ENCODE results near the gene PXT1. TPM values are rescaled to one million over a fixed set of nuclear protein-coding genes. Genes with fewer than 3 reads are reported as not detected.

The PXT1 gene
- total RNA-seq, 2 experiments from 2014 or later, result 0.15 to 0.29 TPM

DNA sequence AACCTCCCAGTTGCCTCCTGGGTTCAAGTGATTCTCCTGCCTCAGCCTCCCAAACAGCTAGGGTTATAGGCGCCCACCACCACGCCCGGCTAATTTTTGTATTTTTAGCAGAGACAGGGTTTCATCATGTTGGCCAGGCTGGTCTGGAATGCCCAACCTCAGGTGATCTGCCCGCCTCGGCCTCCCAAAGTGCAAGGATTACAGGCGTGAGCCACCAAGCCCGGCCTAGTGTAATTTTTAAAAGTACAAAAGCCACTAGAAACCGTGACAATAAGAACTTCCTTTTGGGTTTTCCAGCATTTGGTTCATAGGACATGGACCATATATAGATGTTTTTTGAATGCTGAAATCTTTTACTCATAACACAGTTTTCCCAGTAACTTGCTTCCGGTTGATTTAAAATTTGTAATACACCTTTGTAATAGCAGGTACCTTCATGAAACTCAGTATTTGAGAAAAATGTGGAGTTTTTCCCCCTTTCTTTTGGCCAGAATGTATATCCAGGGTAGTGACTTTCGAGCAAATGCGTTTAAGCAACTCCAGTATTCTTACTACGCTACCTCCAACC is 467 bp downstream of the PXT1 start:
- H3K4me1 Mint-ChIP-seq (ENCODE audit: low read depth), result peaks cover 41% of the 10 kb centered on the region
- peaks cover 5% of the 10 kb centered on the region for H3K36me3 Mint-ChIP-seq (ENCODE audit: low read depth)
- H3K27ac Mint-ChIP-seq, result peak overlapping the region; percentile 98
- intact Hi-C loops (cut with micrococcal nuclease), result loop anchor here (1.0 to 5.0 kb wide), 5 partner anchors 105 to 725 kb away; partner anchors contain the start of genes MAPK13, MAPK14, SRSF3 and STK38
- H3K4me3 Mint-ChIP-seq, result peak overlapping the region; percentile 87
- no peak for DNase-seq
- CTCF ChIA-PET, result interaction anchor here (1.1 kb wide), 1 partner anchor 9 kb away, joined by 6 read pairs; no protein-coding TSS in a partner anchor
- H3K27me3 Mint-ChIP-seq (ENCODE audit: low read depth), result no peaks in the 10 kb centered on the region
- no peaks in the 10 kb centered on the region for H3K9me3 Mint-ChIP-seq

GRCh38 chr6:36441307-36441894 is 1.3 kb downstream of the PXT1 start:
- Mint-ChIP-seq H3K36me3 (ENCODE audit: low read depth) (peaks cover 5% of the 10 kb centered on the region), H3K27me3 (ENCODE audit: low read depth) (no peaks in the 10 kb centered on the region), H3K4me3 (peak overlapping the region; percentile 57), H3K27ac (peak overlapping the region; percentile 98), H3K9me3 (no peaks in the 10 kb centered on the region), H3K4me1 (ENCODE audit: low read depth) (peaks cover 38% of the 10 kb centered on the region)
- CTCF ChIA-PET, result interaction anchor here (0.9 to 1.1 kb wide), 2 partner anchors 9 to 12 kb away, joined by 3 to 6 read pairs; no protein-coding TSS in a partner anchor
- intact Hi-C loops (cut with micrococcal nuclease), result loop anchor here (1.0 to 5.0 kb wide), 7 partner anchors 18 to 724 kb away; partner anchors contain the start of genes MAPK13 and MAPK14
- DNase-seq, result peak; percentile 96

GRCh38 chr6:36436466-36436865 is 6.2 kb downstream of the PXT1 start:
- Mint-ChIP-seq H3K4me1 (ENCODE audit: low read depth) (peaks cover 16% of the 10 kb centered on the region), H3K27me3 (ENCODE audit: low read depth) (no peaks in the 10 kb centered on the region), H3K27ac (no peak overlapping the region), H3K9me3 (no peaks in the 10 kb centered on the region), H3K36me3 (ENCODE audit: low read depth) (no peaks in the 10 kb centered on the region), H3K4me3 (no peak overlapping the region)
- intact Hi-C loops (cut with micrococcal nuclease), result no loop called here
- CTCF ChIA-PET, result no interaction called here
- no peak for DNase-seq

DNA sequence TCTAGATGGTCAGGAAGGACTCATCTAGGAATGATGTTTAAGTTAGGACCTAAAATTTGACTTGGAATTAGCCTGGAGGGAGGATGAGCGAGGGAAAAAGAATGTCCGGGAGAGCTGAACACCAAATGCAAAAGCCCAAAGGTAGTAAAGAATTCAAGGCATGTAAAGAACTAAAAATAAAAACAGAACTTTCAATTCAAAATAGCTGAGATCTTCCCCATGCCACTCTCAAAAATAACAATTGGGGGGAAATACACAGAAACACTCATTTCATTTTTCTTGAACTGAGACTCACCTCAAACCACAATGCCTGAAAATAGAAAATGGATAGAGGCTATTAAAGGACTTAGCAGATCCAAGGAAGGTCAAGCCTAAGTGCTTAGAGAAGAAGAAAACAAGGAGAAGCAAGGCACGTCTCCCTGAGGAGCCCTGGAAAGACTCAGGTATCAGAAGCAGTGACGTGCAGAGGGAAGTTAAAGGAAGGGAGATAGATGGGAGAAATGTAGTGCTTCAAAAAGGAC is 10.4 kb downstream of the PXT1 start:
- H3K27ac Mint-ChIP-seq, result no peak overlapping the region
- CTCF ChIA-PET, result no interaction called here
- DNase-seq, result no peak

GRCh38 chr6:36431197-36431596 is 11.5 kb downstream of the PXT1 start:
- intact Hi-C loops (cut with micrococcal nuclease), result no loop called here
- Mint-ChIP-seq H3K27ac (no peak overlapping the region), H3K4me3 (no peak overlapping the region), H3K4me1 (ENCODE audit: low read depth) (peaks cover 5% of the 10 kb centered on the region), H3K9me3 (no peaks in the 10 kb centered on the region), H3K36me3 (ENCODE audit: low read depth) (no peaks in the 10 kb centered on the region), H3K27me3 (ENCODE audit: low read depth) (no peaks in the 10 kb centered on the region)
- no peak for DNase-seq
- CTCF ChIA-PET, result no interaction called here

More for the DNA sequence above, 10.4 kb downstream of the PXT1 start:
- H3K36me3 Mint-ChIP-seq (ENCODE audit: low read depth), result no peaks in the 10 kb centered on the region
- intact Hi-C loops (cut with micrococcal nuclease), result no loop called here
- H3K9me3 Mint-ChIP-seq, result no peaks in the 10 kb centered on the region
- H3K27me3 Mint-ChIP-seq (ENCODE audit: low read depth), result no peaks in the 10 kb centered on the region
- H3K4me1 Mint-ChIP-seq (ENCODE audit: low read depth), result peaks cover 7% of the 10 kb centered on the region
- H3K4me3 Mint-ChIP-seq, result no peak overlapping the region

DNA sequence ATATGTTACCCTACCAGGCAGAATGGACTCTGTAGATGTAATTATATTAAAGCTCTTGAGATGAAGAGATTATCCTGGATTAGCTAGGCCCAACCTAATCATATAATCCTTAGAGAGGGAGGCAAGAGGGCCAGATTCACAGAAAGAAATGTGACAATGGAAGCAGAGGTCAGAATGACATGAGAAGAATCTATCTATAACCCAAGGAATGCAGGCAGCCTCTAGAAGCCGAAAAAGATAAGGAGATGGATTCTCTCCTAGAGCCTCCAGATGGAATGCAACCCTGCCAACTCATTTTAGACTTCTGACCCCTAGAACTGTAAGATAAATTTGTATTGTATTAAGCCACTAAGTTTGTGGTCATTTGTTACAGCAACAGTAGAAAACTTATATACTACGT is 12.3 kb downstream of the PXT1 start:
- Mint-ChIP-seq H3K4me1 (ENCODE audit: low read depth) (peaks cover 4% of the 10 kb centered on the region), H3K4me3 (no peak overlapping the region), H3K36me3 (ENCODE audit: low read depth) (no peaks in the 10 kb centered on the region), H3K27ac (no peak overlapping the region), H3K9me3 (no peaks in the 10 kb centered on the region), H3K27me3 (ENCODE audit: low read depth) (no peaks in the 10 kb centered on the region)
- DNase-seq, result no peak
- intact Hi-C loops (cut with micrococcal nuclease), result no loop called here
- CTCF ChIA-PET, result interaction anchor here (0.8 kb wide), 1 partner anchor 11 kb away, joined by 3 read pairs; no protein-coding TSS in a partner anchor

- Mint-ChIP-seq H3K4me3 (no peak overlapping the region), H3K27me3 (ENCODE audit: low read depth) (no peaks in the 10 kb centered on the region), H3K9me3 (no peaks in the 10 kb centered on the region), H3K27ac (no peak overlapping the region), H3K4me1 (ENCODE audit: low read depth) (peaks cover 7% of the 10 kb centered on the region), H3K36me3 (ENCODE audit: low read depth) (no peaks in the 10 kb centered on the region)
- no peak for DNase-seq
- intact Hi-C loops (cut with micrococcal nuclease), result no loop called here
- CTCF ChIA-PET, result no interaction called here
Observed at GRCh38 chr6:36428911-36429310, 13.7 kb downstream of the PXT1 start.

- Mint-ChIP-seq H3K36me3 (ENCODE audit: low read depth) (no peaks in the 10 kb centered on the region), H3K4me1 (ENCODE audit: low read depth) (peaks cover 15% of the 10 kb centered on the region), H3K4me3 (no peak overlapping the region), H3K27ac (no peak overlapping the region), H3K9me3 (no peaks in the 10 kb centered on the region), H3K27me3 (ENCODE audit: low read depth) (no peaks in the 10 kb centered on the region)
- intact Hi-C loops (cut with micrococcal nuclease), result no loop called here
- CTCF ChIA-PET, result no interaction called here
- DNase-seq, result no peak
Observed at GRCh38 chr6:36426622-36427021, 16.0 kb downstream of the PXT1 start.

- H3K4me1 Mint-ChIP-seq (ENCODE audit: low read depth), result peaks cover 15% of the 10 kb centered on the region
- H3K36me3 Mint-ChIP-seq (ENCODE audit: low read depth), result no peaks in the 10 kb centered on the region
- CTCF ChIA-PET, result interaction anchor here (0.6 to 1.5 kb wide), 9 partner anchors 12 to 337 kb away, joined by 3 to 7 read pairs (median 3); partner anchors contain the start of gene KCTD20
- H3K9me3 Mint-ChIP-seq, result no peaks in the 10 kb centered on the region
- H3K27me3 Mint-ChIP-seq (ENCODE audit: low read depth), result no peaks in the 10 kb centered on the region
- peak overlapping the region; percentile 95 for H3K27ac Mint-ChIP-seq
- intact Hi-C loops (cut with micrococcal nuclease), result loop anchor here (1.0 kb wide), 6 partner anchors 18 to 336 kb away; partner anchors contain the start of genes SRSF3 and STK38
- peak overlapping the region; percentile 89 for H3K4me3 Mint-ChIP-seq
- DNase-seq, result peak; percentile 99
Observed at GRCh38 chr6:36423101-36423824, 19.4 kb downstream of the PXT1 start.

DNA sequence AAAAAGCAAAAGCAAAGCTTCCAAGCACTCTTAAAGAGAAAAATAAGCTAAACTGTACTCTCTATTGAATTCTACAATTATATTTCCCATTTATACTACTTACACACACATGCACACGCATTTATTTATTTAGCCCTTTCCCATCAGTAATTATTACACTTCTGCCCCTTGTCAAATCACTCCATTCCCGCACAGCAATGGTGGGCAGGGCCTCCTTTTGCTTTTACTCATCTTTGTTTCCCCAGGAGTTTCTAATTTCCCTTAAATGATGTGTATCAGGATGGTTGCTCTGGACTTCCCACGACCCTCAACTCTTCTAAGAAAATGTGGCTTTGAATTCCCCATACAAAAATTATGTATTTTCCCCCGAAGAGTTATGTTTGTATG is 19.9 kb downstream of the PXT1 start:
- Mint-ChIP-seq H3K27ac (peak overlapping the region; percentile 95), H3K9me3 (no peaks in the 10 kb centered on the region), H3K4me3 (peak overlapping the region; percentile 89), H3K36me3 (ENCODE audit: low read depth) (no peaks in the 10 kb centered on the region), H3K4me1 (ENCODE audit: low read depth) (peaks cover 15% of the 10 kb centered on the region), H3K27me3 (ENCODE audit: low read depth) (no peaks in the 10 kb centered on the region)
- DNase-seq, result no peak
- intact Hi-C loops (cut with micrococcal nuclease), result loop anchor here (1.0 kb wide), 6 partner anchors 19 to 337 kb away; partner anchors contain the start of genes SRSF3 and STK38
- CTCF ChIA-PET, result interaction anchor here (0.7 to 1.5 kb wide), 5 partner anchors 13 to 337 kb away, joined by 3 to 7 read pairs (median 4); partner anchors contain the start of gene KCTD20

- DNase-seq, result no peak
- Mint-ChIP-seq H3K27ac (no peak overlapping the region), H3K4me3 (no peak overlapping the region), H3K27me3 (ENCODE audit: low read depth) (no peaks in the 10 kb centered on the region), H3K4me1 (ENCODE audit: low read depth) (peaks cover 15% of the 10 kb centered on the region), H3K9me3 (no peaks in the 10 kb centered on the region), H3K36me3 (ENCODE audit: low read depth) (no peaks in the 10 kb centered on the region)
- CTCF ChIA-PET, result interaction anchor here (1.1 kb wide), 1 partner anchor 93 kb away, joined by 7 read pairs; no protein-coding TSS in a partner anchor
- intact Hi-C loops (cut with micrococcal nuclease), result no loop called here
Observed at GRCh38 chr6:36419310-36419709, 23.3 kb downstream of the PXT1 start.

- DNase-seq, result no peak
- intact Hi-C loops (cut with micrococcal nuclease), result no loop called here
- peaks cover 9% of the 10 kb centered on the region for H3K4me1 Mint-ChIP-seq (ENCODE audit: low read depth)
- CTCF ChIA-PET, result interaction anchor here (1.1 kb wide), 1 partner anchor 94 kb away, joined by 7 read pairs; no protein-coding TSS in a partner anchor
- H3K4me3 Mint-ChIP-seq, result no peak overlapping the region
- H3K27me3 Mint-ChIP-seq (ENCODE audit: low read depth), result no peaks in the 10 kb centered on the region
- H3K9me3 Mint-ChIP-seq, result no peaks in the 10 kb centered on the region
- no peak overlapping the region for H3K27ac Mint-ChIP-seq
- no peaks in the 10 kb centered on the region for H3K36me3 Mint-ChIP-seq (ENCODE audit: low read depth)
Observed at GRCh38 chr6:36418558-36418957, 24.1 kb downstream of the PXT1 start.

Measured in activated naive CD4-positive, alpha-beta T cell treated with anti-CD3 and anti-CD28 coated beads for 36 hours (primary cell).